ENCODE measurements around the gene CAMK1D.

Gene CAMK1D

DNA sequence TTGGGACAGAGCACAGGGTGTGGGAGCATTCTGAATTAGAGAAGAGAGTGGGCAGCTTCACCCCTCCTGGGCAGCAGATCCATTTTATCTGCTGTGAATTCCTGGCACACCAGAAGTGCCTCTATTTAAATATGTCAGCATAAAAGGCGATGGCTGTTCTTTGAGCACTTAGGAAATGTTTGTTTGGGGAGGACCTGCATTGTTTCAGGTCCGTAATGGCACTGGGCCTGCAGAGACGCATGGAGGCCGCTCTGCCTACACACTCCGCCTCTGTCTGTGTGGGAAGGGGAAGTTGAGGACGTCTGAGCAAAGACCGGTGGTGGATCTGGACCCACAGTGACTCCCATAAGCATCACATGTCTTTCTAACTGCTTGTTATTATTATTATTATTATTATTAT, 253.2 kb downstream of the CAMK1D start:
- DNase-seq: no peak

DNA sequence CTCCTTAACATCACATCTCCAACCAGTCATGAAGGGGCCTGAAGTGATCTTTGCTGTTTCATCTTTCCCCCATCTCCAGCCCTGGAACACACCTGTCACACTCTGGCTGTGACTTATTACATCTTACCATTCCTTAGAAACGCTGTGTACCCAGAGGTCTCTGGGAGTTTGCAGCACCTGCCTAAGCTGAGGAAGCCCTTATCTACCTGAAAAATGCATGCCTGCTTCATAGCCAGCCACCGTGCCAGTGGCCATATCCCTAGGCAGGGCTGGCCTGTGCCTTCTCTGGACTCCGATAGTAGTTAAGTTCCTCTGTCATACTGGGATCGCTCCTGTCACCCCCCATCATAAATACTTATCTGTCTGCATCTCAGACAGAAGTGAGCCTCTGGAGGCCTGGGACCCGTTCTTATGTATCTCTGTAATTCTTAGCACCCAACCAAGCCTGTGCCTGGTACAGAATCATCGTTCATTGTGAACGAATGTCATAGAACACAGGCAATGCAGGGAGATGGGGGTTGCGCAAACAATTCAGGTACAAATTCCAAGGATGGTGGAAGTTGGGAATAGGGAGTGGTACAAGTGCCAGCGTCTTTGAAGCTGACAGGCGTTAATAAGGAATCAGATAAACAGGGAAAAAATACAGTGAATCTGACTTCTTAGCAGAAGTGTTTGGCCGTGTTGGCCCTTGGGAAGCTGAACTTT, 254.6 kb downstream of the CAMK1D start:
- DNase-seq: no peak

- no peak for DNase-seq
Observed at GRCh38 chr10:12605580-12606405, 256.4 kb downstream of the CAMK1D start.

- no peak for DNase-seq
Observed at GRCh38 chr10:12606461-12606860, 257.1 kb downstream of the CAMK1D start.

- DNase-seq: no peak
Observed at GRCh38 chr10:12608761-12609160, 259.4 kb downstream of the CAMK1D start.

- no peak for DNase-seq
Observed at GRCh38 chr10:12609435-12609834, 260.1 kb downstream of the CAMK1D start.

DNA sequence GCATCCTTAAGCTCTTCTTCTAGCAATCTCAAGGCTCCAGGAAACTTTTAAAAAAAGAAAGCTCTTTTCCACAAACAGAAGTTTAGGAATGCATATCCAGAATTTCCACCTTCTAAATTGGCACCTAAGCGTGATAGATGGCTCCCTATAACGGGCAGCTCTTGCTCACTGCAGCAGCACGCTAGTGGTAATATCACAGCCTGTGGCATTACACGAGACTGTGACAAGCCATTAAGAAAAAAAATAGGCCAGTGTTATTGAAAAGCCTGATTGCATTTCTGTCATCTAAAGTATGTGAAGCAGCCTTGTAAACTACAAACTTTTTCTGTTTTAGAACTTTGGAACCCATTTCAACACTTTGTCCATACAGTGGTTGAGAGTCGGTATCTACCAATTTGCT, 263.8 kb downstream of the CAMK1D start:
- DNase-seq: no peak

DNA sequence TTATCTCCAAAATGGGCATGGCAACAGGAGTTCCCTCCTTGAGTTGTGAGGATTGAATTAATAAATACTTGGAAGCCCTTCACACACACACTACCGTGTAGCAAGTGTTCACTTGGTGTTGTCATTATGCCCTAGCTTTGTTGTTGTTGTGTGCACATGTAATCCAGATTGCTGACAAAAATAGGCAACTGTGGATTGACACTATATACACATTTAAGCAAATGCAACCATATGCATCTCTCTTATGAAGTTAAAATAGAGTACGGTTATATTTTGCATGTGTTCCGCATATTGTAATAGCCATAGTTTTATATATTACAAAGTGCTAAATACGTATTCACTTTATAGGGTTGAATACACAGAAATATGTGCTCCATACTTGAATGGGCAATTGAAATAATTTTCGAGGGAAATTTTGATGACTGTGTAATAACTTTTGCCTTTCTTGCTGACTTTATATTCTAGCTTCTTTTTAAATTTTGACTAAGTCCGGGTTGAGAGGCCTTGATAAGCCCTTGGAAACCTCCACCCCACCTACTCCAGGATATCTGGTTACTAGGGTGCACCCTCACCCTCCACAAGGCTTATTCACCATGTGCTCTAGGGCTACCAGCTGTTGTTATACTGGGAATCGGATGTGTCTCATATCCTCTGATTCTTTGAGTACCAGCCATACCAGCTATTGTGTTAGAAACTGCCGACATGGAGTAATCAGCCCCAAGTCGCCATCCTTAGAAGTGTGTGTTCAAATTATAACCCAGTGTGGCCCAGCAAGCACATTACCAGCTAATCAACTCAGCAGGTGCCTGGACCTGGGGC, 265.0 kb downstream of the CAMK1D start:
- DNase-seq: no peak

- no peak for DNase-seq
Observed at GRCh38 chr10:12615296-12616220, 266.2 kb downstream of the CAMK1D start.

DNA sequence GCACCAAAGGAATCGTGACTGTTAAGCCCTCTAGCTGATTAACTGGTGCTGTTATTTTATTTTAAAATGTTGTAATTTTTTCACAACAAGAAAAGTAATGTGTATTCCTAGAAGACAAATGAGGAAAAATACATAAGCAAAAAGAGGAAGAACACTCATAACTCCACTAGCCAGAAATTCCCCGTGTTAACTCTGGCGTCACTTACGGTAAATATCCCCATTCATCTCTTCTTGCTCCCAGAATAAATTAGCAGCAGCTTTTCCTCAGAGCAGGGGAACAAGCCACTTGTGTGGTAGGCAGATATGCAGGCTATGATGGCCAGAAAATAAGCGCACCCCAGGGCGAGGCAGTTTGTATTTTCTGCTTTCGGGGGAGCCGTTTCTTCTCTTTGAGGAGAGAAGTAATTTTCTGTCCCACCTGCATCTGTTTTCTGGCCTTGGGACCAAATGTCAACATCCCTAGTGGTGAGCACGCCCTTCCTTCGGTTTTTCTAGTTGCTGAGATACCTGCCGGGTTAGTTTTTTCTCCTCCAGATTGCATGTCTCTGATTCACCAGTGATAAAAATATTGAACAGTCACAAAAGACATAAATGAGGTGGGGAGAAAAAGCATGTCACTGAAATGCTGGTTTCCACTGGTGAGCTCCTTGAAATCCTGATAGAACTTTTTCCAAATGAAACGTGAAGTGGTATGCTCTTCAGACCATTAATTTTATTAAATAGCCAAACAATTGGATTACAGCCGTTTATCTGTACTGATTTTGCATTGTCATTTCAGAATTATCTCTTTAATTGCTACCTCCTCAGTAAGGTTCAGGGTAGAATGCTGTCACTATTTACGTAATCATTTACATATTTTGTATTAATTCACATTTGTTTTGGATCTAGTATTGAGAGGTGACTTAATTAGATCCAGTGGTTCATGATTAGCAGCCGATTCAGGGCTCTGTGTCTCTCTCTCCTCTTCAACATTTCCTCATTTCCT, 268.1 kb downstream of the CAMK1D start:
- DNase-seq: no peak

DNA sequence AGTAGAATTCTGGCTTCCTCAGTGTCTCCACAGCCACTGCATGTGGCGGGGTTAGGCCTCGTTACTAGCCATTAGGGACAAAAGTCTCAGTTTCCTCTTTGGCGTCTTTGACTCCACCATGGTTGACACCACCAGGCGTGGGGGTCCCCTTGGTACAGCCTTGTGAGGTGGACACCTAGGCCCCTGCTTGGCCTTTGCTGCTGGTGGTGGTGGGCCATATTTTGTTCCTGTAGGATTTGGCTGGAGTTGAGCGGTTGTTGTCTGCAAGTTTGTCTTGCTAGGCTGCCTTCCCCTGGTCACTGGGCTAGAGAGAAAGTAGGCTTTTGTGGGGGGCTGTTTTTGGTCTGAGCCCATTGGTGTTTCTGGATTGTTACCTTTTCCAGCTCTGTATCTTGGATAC, 272.7 kb downstream of the CAMK1D start:
- no peak for DNase-seq

DNA sequence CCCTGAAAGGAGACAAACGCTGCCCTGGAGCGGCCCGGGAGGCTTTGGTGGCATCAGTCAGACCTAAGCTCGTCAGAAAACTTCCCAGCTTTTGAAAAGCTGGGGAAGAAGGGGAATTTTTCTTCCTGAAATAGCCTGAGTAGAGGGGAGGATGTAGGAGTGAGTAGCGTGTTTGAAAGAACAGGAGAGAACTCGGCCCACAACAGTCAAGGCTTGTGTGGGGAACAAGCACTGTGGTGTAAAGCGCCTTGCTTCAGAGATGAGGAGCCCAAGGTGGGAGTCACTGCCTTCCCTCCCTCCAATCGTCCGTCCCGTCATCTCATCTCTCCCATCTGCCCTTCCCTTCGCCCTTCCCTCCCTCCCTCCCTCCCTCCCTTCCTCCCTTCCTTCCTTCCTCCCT, 273.3 kb downstream of the CAMK1D start:
- no peak for DNase-seq

- no peak for DNase-seq
Observed at GRCh38 chr10:12625393-12626023, 276.2 kb downstream of the CAMK1D start.

GRCh38 chr10:12628153-12628552, 278.8 kb downstream of the CAMK1D start:
- DNase-seq: no peak

DNA sequence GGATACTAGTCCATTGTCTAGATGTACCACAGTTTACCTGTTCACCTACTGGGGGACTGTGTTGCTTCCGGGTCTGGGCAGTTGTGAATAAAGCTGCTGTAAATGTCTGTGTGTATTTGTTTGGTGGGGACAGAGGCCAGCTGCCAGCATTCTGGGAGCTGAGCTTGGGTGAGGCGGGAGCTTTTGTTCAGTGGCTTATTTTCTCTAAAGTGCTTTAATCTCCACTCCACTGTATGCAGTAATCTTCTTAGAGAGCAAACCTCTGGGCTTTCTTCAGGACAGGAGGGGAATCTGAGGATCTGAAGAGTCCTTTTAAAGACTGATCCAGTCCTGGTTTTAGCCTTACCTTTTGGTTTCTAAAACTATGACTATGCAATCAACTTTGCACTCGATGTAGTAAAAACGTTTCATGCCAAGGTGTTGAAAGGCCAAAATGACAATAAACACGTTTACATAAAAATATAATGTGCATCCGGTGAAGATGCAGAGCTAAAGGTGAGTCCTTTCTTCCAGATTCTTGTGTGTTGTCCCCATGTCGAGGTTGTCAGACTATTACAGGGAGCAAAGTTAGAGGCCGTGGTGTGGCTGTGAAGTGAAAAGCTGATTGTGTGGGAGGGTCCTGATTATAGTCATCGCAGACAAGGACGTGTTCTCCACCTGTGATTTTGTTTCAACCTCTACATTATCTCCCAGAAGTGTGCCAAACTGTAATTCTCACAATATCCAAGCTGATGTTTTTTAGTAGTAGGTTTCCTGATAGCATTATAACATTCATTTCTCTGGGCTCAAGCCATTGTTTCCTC, 279.8 kb downstream of the CAMK1D start:
- no peak for DNase-seq

DNA sequence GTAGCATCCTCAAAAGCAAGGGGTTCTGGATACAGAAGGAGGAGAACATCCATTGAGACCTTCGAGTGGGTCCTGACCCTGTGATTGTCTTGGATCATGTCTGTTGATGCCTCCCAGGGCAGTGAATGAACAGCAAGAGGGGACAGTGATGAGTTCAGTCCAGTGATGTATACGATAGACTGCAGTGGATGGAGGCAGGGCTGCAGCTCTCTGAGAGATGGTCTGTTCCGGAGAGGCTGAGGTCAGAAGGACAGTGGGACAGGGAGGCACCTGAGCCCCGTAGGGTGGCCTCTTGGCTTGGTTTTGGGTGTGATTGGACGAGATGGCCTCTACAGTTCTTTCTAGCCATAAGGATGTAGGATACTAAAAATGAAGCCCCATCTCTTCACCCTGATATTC, 280.4 kb downstream of the CAMK1D start:
- DNase-seq: no peak

DNA sequence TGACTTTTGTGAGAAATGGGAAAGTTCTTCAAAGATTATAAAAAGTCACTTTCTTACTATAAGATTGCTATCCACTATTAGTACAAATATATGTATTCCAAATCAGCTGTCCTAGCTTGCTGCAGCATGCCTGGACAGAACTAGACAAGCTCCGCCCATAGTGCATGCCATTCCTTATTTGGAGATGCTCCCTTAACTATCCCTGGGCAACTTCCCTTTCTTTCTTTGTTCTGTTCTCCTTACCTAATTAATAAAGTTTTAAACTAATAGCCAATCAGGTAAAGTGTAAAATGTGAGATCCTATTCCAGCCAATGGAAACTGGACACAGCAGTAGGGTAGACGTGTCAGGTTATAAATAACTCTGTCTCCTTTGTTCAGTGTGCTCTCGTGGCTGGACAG, 281.9 kb downstream of the CAMK1D start:
- DNase-seq: no peak

GRCh38 chr10:12631787-12632562, 282.6 kb downstream of the CAMK1D start:
- no peak for DNase-seq

Measured in amniotic stem cell (primary cell).